Measurements from ENCODE around the gene CYB561. TPM values are rescaled to one million over a fixed set of nuclear protein-coding genes. Genes with fewer than 3 reads are reported as not detected.

The CYB561 gene
- total and polyA plus RNA-seq, 2 donors (not counting 3 experiments of a cell fraction or from before 2014, with no cell fraction given), result 34.9 to 71.1 TPM

DNA sequence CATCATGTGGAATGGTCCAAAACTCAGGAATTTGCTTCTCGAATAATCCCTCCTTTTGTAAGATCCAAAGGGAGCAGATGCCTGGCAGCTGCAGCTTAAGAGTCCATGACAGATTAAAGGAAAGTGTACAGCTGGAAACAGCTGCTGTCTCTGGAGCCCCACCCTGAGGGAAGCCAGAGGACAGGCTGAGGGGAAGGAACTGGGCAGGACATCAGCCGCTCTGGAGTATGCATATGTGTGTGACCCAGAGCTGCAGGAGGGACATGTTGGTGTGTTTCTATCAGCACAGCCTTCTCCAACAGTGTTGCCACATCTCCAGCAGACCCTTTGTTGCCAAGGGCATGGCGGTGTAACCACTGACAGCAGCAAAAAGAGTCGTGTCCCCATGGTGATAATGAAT is 46.2 kb downstream of the CYB561 start:
- CTCF ChIA-PET, result interaction anchor here (1.0 kb wide), 2 partner anchors 316 to 318 kb away, joined by 3 read pairs; no protein-coding TSS in a partner anchor
- Histone ChIP-seq H3K36me3 (ENCODE audit: control insufficient read depth in 2 of 2, extremely low read depth in 1 of 2, insufficient read depth in 2 of 2, low read length in 2 of 2) (no peaks in the 10 kb centered on the region), H3K9me1 (replicated peaks; ENCODE audit: control insufficient read depth, extremely low read depth, insufficient read depth, low read length) (no peaks in the 10 kb centered on the region), H2AFZ (ENCODE audit: low read depth, low read length) (no peak overlapping the region), H3K79me2 (ENCODE audit: control insufficient read depth, insufficient read depth, low read length) (no peaks in the 10 kb centered on the region), H4K20me1 (replicated peaks; ENCODE audit: control insufficient read depth, extremely low read depth, insufficient read depth, low read length) (no peaks in the 10 kb centered on the region), H3K4me1 (ENCODE audit: control insufficient read depth, extremely low read depth, insufficient read depth, low read length) (peaks cover 17% of the 10 kb centered on the region), H3K4me3 (replicated peaks in 1 of 3; ENCODE audit: insufficient read depth in 1 of 3, low read depth in 1 of 3, low read length in 3 of 3) (no peak overlapping the region), H3K27me3 (ENCODE audit: control insufficient read depth in 2 of 2, insufficient read depth in 2 of 2, low read length in 2 of 2) (no peaks in the 10 kb centered on the region), H3K4me2 (ENCODE audit: insufficient read depth, low read length) (peak overlapping the region; percentile 52), H3K27ac (ENCODE audit: insufficient read depth, low read depth, low read length) (no peak overlapping the region), H3K9ac (replicated peaks; ENCODE audit: extremely low read depth, insufficient read depth, low read length) (no peak overlapping the region), H3K9me3 (replicated peaks; ENCODE audit: control insufficient read depth, insufficient read depth, low read length) (no peaks in the 10 kb centered on the region)
- intact Hi-C loops (cut with micrococcal nuclease) (no loop called here), dilution Hi-C loops (cut with MboI; ENCODE audit: extremely low pct_ligation_motif_present, low sequenced_read_pairs) (no loop called here)
- FAIRE-seq (no peak), DNase-seq (ENCODE audit: low read depth, low spot score) (no peak)
- TF ChIP-seq JUN (IDR thresholded peaks at IDR 0.05; ENCODE audit: borderline replicate concordance, insufficient read depth, insufficient read length, low read depth) (no peak), POLR2A (IDR thresholded peaks at IDR 0.05; ENCODE audit: low read depth, low read length) (no peak), MAX (IDR thresholded peaks at IDR 0.05; ENCODE audit: insufficient read depth, insufficient read length) (no peak), EZH2 (IDR thresholded peaks at IDR 0.05; ENCODE audit: borderline replicate concordance, low read depth, low read length, severe bottlenecking) (no peak)
- TF ChIP-seq, protein P1, sequence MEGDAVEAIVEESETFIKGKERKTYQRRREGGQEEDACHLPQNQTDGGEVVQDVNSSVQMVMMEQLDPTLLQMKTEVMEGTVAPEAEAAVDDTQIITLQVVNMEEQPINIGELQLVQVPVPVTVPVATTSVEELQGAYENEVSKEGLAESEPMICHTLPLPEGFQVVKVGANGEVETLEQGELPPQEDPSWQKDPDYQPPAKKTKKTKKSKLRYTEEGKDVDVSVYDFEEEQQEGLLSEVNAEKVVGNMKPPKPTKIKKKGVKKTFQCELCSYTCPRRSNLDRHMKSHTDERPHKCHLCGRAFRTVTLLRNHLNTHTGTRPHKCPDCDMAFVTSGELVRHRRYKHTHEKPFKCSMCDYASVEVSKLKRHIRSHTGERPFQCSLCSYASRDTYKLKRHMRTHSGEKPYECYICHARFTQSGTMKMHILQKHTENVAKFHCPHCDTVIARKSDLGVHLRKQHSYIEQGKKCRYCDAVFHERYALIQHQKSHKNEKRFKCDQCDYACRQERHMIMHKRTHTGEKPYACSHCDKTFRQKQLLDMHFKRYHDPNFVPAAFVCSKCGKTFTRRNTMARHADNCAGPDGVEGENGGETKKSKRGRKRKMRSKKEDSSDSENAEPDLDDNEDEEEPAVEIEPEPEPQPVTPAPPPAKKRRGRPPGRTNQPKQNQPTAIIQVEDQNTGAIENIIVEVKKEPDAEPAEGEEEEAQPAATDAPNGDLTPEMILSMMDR (IDR thresholded peaks at IDR 0.05; ENCODE audit: extremely low read depth in 1 of 2, insufficient read depth in 1 of 2, low read depth in 1 of 2, low read length in 2 of 2), result no peak
- no TSS peak for BruUV-seq (replicated peaks)
- POLR2A ChIA-PET, result no interaction called here

- no TSS peak for BruUV-seq (replicated peaks)
- Histone ChIP-seq H3K9me3 (replicated peaks; ENCODE audit: control insufficient read depth, insufficient read depth, low read length) (no peaks in the 10 kb centered on the region), H4K20me1 (replicated peaks; ENCODE audit: control insufficient read depth, extremely low read depth, insufficient read depth, low read length) (no peaks in the 10 kb centered on the region), H3K4me1 (ENCODE audit: control insufficient read depth, extremely low read depth, insufficient read depth, low read length) (peaks cover 17% of the 10 kb centered on the region), H3K27ac (ENCODE audit: insufficient read depth, low read depth, low read length) (no peak overlapping the region), H3K27me3 (ENCODE audit: control insufficient read depth in 2 of 2, insufficient read depth in 2 of 2, low read length in 2 of 2) (no peaks in the 10 kb centered on the region), H3K9me1 (replicated peaks; ENCODE audit: control insufficient read depth, extremely low read depth, insufficient read depth, low read length) (no peaks in the 10 kb centered on the region), H3K4me3 (replicated peaks in 1 of 3; ENCODE audit: insufficient read depth in 1 of 3, low read depth in 1 of 3, low read length in 3 of 3) (no peak overlapping the region), H2AFZ (ENCODE audit: low read depth, low read length) (peak overlapping the region; percentile 52), H3K4me2 (ENCODE audit: insufficient read depth, low read length) (peak overlapping the region; percentile 52), H3K36me3 (ENCODE audit: control insufficient read depth in 2 of 2, extremely low read depth in 1 of 2, insufficient read depth in 2 of 2, low read length in 2 of 2) (no peaks in the 10 kb centered on the region), H3K9ac (replicated peaks; ENCODE audit: extremely low read depth, insufficient read depth, low read length) (no peak overlapping the region), H3K79me2 (ENCODE audit: control insufficient read depth, insufficient read depth, low read length) (no peaks in the 10 kb centered on the region)
- peak; percentile 91 for FAIRE-seq
- DNase-seq (ENCODE audit: low read depth, low spot score), result peak; percentile 70
- TF ChIP-seq POLR2AphosphoS5 (IDR thresholded peaks at IDR 0.05; ENCODE audit: insufficient read depth, low read depth, low read length), result no peak
- peak; percentile 26 for TF ChIP-seq GATA2 (IDR thresholded peaks at IDR 0.05; ENCODE audit: insufficient read depth, insufficient read length, low read depth, low read length)
- intact Hi-C loops (cut with micrococcal nuclease) (no loop called here), dilution Hi-C loops (cut with MboI; ENCODE audit: extremely low pct_ligation_motif_present, low sequenced_read_pairs) (no loop called here)
- POLR2A ChIA-PET, result no interaction called here
- CTCF ChIA-PET, result interaction anchor here (0.8 kb wide), 1 partner anchor 317 kb away, joined by 3 read pairs; no protein-coding TSS in a partner anchor
Observed at GRCh38 chr17:63399316-63399715, 46.8 kb downstream of the CYB561 start.

All from endothelial cell of umbilical vein (primary cell).